HG02885 (cell line): ENCODE data around the gene MTR.

Experiments used
- ATAC-seq: cut with Tn5 transposase; IDR thresholded peaks from one replicate; pipeline ENCODE4 v1.9.1; 2021; ENCODE audit warnings: mild to moderate bottlenecking; ENCODE audit not compliant: unreplicated experiment, poor library complexity

The MTR gene

DNA sequence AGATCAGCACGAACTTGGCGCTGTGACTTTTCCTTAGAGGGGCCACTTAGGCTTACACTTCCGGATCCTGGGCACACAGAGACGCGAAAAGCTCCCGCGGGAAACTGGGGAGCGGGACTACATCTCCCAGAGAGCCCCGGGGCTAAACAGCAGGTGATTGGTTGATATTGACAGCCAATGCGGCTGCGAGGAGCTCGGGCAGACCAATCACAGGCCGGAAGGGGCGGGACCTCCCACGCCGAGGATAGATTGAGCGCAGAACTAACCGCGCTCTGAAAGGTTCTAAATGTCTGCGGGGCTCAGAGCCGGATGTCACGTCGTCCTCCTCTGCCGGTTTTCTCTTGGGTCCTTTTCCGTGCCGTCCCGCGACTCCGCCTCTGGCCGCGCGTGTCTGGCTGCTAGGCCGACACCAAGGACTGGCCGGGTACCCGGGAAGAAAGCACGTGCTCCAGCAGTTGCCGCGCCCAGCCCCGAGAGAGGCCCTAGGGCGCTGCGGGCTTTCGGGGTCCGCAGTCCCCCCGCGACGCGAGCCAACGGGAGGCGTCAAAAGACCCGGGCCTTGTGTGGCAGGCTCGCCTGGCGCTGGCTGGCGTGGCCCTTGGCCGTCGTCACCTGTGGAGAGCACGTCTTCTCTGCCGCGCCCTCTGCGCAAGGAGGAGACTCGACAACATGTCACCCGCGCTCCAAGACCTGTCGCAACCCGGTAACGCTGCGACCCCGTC is at the start of gene MTR:
MTR (plus strand) TSS at position 258 of the 722 bp plus-strand sequence; CDS start at position 670, 412 bp downstream.
- peak; percentile 96 for ATAC-seq

DNA sequence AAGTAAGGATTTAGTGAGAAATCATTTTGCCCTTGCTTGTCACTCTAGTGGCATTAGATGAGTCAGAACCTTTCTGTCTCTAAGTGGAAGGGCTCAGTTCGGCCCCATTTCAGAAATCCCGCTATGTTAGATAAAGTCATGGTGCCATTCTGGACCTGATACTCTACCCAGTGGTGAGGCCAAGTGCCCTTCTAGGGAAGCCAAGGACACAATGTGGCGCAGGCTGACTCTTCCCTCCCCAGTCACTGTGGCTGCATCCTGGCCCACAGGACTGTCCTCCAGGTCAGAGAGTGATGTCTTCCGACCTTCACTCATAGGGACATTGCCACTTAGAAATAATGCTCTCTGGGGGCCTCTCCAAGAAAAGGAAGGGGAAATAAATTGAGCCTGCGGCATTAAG is 48.3 kb upstream of the MTR start:
- no peak for ATAC-seq

DNA sequence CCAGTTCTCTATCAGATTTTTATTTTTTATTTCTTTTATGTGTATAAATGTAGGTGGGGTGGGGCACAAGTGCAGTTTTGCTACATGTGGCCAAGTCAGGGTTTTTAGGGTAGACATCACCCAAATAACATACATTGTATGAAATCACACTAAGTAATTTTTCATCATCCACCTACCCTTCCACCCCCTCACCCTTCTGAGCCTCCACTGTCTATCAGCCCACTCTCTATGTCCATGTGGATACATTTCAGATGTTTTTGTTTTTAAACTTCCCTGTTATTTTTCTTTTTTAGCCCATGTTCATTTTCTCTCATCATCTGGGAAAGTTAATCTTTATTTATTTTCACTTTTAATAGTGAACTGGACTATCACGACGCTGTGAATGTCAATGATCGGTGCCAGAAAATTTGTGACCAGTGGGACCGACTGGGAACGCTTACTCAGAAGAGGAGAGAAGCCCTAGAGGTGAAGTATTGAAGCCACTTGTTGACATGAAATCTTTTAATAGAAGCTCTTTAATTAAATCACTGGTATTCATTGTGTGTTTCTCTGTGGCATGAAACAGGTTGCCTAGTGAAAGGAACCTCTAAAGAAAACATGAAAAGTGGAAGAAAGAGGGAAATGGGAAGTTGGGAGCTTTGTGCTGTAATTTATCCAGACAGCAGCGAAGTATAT is 47.6 kb upstream of the MTR start:
- no peak for ATAC-seq

DNA sequence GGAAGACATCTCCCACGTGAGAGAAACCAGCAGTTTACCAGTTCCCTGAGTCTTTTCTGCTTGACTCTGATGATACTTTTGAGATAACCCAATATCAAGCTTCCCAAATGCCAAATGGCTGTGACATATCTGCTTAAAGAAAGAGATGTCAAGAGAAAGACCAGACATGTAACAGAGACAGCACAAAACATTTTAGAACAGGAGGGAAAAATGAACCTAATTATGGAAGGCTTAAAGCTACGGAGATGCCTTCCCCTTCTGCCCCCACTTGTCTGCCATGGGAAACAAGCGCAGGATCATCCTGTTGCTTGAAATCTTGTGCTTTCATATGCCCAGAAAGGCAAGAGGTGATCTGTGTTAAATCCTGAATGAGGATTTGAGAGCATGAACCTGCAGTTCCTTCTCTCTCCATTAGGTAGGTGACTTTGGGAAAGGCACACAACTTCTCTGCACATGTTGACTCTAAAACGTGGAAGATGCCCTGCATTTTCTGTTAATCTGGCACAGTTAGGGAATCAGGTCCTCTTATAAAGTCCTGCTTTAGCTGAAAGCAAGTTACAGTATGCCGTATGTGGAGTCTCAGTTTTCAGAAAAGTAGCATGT is 46.7 kb upstream of the MTR start:
- ATAC-seq = no peak

DNA sequence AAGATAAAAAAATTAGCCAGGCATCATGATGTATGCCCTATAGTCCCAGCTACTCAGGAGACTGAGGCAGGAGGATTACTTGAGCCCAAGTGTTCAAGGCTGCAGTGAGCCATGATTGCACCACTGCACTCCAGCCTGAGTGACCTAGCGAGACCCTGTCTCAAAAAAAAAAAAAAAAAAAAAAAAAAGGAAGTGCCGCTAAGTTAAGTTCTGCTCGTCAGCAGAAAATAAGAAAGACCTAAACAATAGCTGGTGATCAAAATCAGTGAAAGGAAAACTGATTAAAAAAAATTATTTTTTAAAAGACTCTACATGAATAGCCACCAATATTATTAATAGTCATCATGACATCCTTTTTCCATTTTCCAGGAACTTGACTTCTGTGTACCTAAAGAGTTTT is 44.2 kb upstream of the MTR start:
- ATAC-seq = no peak

DNA sequence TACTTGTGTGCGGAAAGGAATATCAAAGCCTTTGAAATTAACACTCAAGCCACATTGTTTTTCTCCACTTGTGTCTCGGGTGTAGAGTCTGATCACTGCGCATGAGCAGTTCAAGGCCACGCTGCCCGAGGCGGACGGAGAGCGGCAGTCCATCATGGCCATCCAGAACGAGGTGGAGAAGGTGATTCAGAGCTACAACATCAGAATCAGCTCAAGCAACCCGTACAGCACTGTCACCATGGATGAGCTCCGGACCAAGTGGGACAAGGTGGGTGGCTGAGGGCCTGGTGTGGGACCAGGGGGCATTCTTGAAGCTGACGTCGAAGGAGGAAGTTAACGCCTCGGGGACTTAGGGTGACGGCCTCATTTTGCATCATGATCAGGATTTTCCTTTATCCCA is 43.7 kb upstream of the MTR start:
- no peak for ATAC-seq

DNA sequence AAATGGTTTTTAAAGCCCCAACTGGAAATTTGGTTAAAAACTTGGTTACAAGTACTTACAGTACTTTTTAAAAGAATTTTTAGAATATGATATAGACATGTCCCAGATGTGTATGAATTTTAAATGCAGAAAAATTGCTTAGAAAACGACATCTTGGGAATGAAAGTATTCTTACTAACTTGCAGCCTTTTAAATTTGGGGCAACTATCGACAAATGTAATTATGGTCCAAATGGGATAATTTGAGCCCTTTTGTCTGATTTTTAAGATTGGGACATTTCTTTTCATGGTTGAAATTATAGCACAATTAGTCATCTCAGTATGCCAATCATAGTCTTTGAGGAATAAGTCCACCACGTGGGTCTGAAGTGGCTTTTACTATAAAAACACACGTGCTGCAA is 43.2 kb upstream of the MTR start:
- ATAC-seq = no peak

DNA sequence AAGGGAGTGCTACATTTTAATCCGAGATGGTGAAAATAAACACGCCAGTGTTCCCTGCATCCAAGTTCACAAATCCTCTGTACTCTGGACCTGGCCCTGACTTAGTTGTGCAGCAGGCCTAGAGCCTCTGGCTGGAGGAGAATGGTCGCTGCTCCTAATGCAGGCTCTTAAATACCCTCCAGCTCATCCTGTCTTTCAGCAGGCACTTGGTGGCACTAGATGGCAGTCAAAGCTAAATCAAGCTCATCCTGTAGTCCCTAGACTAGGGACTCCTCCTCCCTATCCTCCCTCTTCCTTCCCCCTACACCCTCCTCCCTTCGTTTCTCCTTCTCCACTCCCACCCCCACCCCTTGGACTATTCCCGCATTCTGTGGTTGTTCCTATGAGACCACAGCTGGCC is 41.6 kb upstream of the MTR start:
- ATAC-seq = no peak

DNA sequence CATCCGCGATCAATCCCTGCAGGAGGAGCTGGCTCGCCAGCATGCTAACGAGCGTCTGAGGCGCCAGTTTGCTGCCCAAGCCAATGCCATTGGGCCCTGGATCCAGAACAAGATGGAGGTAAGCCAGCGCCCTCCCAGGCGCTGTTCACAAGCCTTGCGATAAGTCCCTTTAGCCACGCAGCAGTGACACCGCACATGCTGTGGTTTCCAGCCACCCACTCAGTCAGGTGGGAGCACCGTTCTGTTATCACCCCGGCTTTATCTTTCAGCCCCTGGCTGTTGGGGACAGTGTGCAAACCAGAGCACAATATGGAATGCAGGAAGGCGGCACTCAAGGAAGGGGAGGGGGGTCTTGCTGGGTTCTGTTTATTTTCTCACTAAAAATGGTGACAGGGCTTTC is 41.1 kb upstream of the MTR start:
- no peak for ATAC-seq

DNA sequence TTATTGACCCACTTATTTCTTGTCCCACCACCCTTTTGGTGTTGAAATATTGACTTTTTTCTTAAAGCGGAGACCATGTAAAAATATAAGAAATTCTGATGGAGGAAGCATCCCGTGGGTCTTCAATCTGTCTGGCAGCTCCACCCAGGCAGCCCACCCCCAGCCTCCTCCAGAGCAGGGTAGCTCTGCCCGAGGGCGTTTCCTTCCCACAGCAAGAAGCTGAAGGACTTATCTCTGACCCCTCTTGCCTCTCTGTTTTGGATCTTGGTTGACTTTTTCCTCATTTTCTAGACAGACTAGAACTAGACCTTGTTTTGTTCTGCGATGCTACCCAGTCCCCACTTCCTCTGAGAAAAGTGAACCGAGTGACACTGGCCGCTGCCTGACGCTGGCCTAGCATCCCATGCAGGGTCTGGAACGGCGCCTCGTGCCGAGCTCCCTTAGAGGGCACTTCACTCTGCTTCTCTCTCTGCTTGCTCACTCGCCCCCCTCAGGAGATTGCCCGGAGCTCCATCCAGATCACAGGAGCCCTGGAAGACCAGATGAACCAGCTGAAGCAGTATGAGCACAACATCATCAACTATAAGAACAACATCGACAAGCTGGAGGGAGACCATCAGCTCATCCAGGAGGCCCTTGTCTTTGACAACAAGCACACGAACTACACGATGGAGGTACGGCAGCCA is 40.4 kb upstream of the MTR start:
- ATAC-seq = no peak

DNA sequence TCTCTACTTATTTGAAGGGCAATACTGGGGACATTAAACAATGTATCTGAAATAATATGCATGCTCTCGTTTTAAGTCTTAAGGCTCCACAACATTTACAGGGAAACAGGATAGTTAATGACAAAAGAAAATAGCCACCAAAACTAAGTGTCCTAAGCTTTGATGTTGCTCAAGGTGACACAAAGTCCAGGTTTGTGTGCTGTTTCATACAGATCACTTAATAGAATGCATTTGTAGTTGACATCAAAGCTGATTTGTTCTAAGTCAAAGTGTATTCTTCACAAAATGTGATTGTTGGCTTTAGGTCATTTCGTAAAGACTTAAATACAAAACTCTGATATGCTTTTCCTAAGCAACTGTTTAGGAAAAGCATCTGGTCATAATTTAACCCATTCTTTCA is 37.5 kb upstream of the MTR start:
- no peak for ATAC-seq

DNA sequence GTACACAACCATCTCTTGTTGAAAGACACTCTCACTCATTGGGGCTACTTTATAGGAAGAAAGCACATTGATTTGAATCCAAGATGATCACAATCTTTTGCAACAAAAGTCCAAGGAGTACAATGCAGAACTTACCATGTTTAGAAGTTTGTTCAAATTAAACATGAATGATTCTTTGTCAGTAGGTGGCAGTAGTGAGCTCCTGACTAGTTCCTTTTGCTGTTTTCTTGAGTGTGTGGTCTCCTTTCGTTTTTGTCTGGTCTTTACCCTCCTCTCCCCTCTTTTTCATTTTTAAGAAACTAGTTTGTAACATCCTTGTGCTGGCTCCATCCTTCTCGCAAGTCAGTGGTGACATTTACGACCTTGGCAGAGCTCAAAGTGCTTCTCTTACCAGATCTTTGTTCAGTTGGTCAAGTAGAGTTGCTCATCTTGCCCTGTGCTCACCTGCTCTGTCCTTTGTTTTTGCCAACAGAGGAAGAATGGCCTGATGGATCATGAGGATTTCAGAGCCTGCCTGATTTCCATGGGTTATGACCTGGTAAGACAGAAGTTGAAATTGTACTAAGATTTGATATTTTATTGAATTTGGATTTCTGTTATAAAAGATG is 35.7 kb upstream of the MTR start:
- peak; percentile 59 for ATAC-seq

DNA sequence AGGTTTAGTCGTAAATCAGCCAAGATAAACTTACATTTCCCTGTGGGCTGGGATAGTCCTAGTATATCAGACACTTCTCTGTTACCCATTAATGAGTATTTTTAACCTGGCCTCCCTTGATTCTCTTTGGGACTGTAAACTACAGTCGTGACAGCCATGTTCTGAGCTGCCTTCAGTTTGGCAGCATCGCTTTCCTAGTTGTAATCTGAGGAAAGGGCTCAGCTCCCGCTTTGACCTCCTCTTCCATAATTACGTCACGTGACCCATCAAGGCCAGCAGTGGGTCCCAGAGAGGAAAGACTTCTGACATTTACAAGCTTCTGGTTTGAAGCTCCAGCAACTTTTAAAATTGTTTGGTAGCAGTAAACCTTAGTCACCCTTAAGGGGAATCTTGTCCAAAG is 34.6 kb upstream of the MTR start:
- ATAC-seq = no peak

DNA sequence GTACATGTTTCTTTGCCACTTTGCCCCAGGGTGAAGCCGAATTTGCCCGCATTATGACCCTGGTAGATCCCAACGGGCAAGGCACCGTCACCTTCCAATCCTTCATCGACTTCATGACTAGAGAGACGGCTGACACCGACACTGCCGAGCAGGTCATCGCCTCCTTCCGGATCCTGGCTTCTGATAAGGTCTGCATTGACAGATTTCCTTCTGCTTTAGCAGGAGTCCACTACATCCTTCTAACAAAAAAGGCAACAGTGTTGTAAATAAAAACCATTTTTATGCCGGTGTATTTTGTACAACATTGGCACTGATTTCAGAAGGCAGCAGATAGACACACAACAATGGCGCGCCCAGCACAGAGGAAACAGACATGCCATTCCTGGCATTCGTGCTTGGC is 34.1 kb upstream of the MTR start:
- ATAC-seq = no peak

DNA sequence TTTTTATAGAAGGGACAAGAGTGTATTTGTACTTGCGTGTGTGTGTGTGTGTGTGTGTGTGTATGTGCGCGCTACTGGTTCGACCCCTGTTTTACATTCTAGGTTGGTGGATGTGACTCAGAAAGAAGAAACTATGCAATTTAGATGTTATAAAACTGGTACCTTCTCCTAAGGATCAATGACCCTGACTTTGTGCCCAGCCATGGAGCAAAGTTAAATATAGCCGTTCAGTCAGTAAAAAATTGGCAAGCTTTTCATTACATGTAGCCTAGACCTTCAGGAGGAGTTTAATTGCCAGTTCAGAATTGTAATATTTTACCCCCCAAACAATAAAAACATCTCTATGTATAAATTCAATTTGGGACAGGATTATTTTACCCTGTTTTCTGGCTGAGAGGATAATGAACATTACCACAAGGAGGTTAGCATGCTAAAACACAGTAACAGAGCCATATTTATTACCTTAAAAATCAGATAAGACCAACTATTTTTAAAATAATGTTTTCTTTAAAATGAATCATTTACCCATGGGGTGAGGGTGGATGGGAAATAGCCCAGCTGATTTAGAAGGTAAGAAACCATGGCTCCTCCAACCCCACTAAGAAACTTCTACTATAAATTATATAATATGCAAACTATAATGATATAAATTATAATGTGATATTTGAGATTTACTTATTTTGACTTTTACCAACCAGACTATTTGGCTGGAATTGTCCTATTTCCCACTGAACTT is 33.5 kb upstream of the MTR start:
- no peak for ATAC-seq

DNA sequence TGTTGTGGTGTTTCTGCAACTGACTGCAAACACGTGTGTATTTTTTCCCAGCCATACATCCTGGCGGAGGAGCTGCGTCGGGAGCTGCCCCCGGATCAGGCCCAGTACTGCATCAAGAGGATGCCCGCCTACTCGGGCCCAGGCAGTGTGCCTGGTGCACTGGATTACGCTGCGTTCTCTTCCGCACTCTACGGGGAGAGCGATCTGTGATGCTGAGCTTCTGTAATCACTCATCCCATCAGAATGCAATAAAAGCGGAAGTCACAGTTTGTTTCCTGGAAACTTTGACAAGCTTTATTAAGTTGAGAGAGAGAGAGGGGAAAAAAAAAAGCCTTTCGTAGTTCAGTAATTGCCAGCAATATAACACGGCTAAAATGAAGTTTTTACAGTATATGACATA is 32.7 kb upstream of the MTR start:
- ATAC-seq = no peak

DNA sequence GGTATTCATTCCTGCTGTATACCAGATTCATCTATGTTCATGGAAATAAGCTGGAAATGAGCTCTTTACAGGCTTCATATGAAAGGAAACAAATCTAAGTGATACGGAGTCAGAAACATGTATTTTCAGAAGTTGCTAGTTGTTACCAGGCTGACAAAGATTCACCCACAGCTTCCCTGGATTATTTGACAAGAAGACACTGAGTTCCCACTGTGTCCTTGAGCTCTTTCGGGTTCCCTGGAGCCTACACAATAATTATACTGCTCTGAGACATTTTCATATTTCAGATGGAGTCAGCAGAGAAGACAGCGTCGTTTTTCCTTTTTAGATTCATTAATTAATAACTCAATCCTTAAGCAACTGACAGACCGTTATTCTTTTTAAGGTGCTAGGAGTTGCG is 29.3 kb upstream of the MTR start:
- no peak for ATAC-seq

DNA sequence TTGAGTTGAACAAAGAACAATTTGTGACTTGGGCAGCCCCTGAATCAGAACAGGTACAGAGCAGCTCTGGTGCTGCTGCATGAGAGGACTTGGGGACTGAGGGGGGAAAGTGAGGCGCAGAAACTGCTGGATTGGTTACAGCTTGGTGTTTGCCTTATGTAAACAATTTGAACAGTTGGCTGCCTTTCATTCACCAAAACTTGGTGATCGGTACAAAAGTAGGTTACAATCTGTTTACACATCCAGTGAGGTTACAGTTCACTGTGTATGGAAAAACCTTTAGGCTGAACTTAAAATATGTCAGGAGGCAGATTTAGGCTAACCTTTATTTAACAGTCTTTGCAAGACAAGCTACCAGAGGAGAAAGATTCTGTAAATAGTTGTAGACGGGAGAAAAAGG is 28.6 kb upstream of the MTR start:
- no peak for ATAC-seq

DNA sequence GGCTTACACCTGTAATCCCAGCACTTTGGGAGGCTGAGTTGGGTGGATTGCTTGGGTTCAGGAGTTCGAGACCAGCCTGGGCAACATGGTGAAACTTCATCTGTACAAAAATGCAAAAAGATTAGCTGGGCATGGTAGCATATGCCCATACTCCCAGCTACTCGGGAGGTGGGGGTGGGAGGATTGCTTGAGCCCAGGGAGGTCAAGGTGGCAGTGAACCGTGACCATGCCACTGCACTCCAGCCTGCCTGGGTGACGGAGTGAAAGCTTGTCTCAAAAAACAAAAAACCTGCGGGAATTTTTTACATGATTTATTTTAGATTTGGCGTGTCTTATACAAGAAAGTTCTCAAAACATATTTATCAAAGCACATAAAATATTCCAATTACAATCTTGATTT is 27.8 kb upstream of the MTR start:
- ATAC-seq = no peak

DNA sequence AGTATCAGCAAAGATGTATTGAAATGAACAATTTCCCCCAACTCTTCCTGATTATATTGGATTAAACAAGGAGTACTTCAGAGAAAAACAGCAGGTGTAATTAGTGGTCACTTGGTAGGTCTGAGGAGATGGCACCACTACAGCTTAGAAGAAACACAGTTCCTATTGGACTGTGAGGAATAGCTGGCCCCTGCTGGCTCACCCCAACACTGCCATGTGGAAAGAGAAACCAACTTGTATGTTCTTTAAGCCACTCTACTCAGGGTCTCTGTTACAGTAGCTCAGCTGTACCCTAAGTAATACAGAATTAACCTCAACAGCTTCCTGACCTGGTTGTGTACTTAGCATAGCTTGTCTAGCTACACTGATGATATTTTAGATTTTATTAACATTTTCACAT is 26.5 kb upstream of the MTR start:
- ATAC-seq = no peak
